NCI-H460 (cell line): Measurements from ENCODE around the gene EGR1. TPM values are rescaled to one million over a fixed set of nuclear protein-coding genes. Genes with fewer than 3 reads are reported as not detected.
"Not testable (repeated sequence)": the region's sequence is repeated elsewhere in the genome, so short reads cannot be mapped to it uniquely, and the experiment has no call there.

Experiments used
- DNase-seq: peaks from one replicate; pipeline ENCODE4 v3.0.0-alpha.2; 2016; ENCODE audit warnings: low read depth; ENCODE audit errors: extremely low read depth
- small RNA-seq, 2 experiments: library from RNA; depleted of rRNA; stranded (forward); fragments of <200 nt; gene quantifications; one replicate each; pipeline ENCODE3, GENCODE V24; 2014
- total RNA-seq: library from RNA; depleted of rRNA; stranded (reverse); fragments of >200 nt; shearing (Covaris generic); gene quantifications from 2 replicates; pipeline ENCODE4 v1.2.3, GENCODE V29; 2014; rRNA removed

The EGR1 gene
- total RNA-seq, 1 experiment from 2014 or later = 9.2 TPM

- no peak for DNase-seq
Observed at GRCh38 chr5:138504799-138505198, 39.5 kb downstream of the EGR1 start.

GRCh38 chr5:138506370-138507306, 41.4 kb downstream of the EGR1 start:
- no peak for DNase-seq

- DNase-seq = not testable (repeated sequence)
Observed at GRCh38 chr5:138507485-138507884, 42.2 kb downstream of the EGR1 start.

GRCh38 chr5:138508958-138509357, 43.7 kb downstream of the EGR1 start:
- DNase-seq = no peak

- DNase-seq = no peak
Observed at GRCh38 chr5:138514021-138514420, 48.7 kb downstream of the EGR1 start.

GRCh38 chr5:138515556-138516245, 50.4 kb downstream of the EGR1 start:
- DNase-seq = no peak

GRCh38 chr5:138517437-138517836, 52.2 kb downstream of the EGR1 start:
- no peak for DNase-seq

Small RNA genes lying within 50 kb of the gene (small RNA-seq; reads per million reads assigned to genes)
- gene AC113403.1 = 0 reads per million in 2 experiments

Other genes starting within 250 kb of the EGR1 start
- gene GFRA3, start 190.9 kb upstream of the EGR1 start, total RNA-seq = 0.05 TPM in 1 of 2 replicates, not detected in the other
- 21.5 and 24.3 TPM in 2 replicates for gene CDC25C, start 133.7 kb upstream of the EGR1 start, total RNA-seq
- 18.4 and 18.6 TPM in 2 replicates for gene FAM53C, start 127.2 kb upstream of the EGR1 start, total RNA-seq
- 34.6 and 40.0 TPM in 2 replicates for gene KDM3B, start 112.8 kb upstream of the EGR1 start, total RNA-seq
- gene REEP2, start 26.4 kb upstream of the EGR1 start, total RNA-seq = 2.3 and 2.4 TPM in 2 replicates
- 153 and 176 TPM in 2 replicates for gene ETF1, start 77.8 kb downstream of the EGR1 start, total RNA-seq
- 1,085 and 1,216 TPM in 2 replicates for gene HSPA9, start 109.9 kb downstream of the EGR1 start, total RNA-seq